ENCODE data around the gene CELF1.

Gene CELF1

DNA sequence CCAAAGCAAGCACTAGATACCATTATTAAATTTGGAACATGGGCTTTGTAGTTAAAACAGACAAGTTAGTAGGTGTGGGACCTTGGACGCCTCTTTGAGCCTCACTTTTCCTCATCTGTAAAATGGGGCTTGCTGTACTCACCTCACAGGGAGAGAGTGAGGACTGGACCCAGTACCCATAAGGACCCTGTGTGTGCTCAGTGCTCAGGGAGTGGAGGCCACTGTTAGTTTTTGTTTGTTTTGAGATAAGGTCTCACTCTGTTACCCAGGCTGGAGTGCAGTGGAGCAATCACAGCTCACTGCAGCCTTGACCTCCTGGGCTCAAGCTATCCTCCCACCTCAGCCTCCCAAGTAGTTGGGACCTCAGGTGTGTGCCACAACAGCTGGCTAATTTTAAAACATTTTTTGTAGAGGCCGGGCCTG, 112.9 kb downstream of the CELF1 start:
- Histone ChIP-seq H3K4me3 (ENCODE audit: low read depth in 1 of 2, low read length in 2 of 2) (no peak overlapping the region), H3K27ac (ENCODE audit: low read length) (no peak overlapping the region), H3K27me3 (ENCODE audit: low read depth, low read length) (no peaks in the 10 kb centered on the region), H3K9me3 (ENCODE audit: control insufficient read depth in 1 of 2, low read length in 2 of 2) (no peaks in the 10 kb centered on the region), H3K4me1 (ENCODE audit: control insufficient read depth in 1 of 2, insufficient read depth in 2 of 2, low read length in 2 of 2) (no peaks in the 10 kb centered on the region), H3K36me3 (ENCODE audit: control insufficient read depth in 1 of 2, insufficient read depth in 2 of 2, low read length in 2 of 2) (no peaks in the 10 kb centered on the region)

DNA sequence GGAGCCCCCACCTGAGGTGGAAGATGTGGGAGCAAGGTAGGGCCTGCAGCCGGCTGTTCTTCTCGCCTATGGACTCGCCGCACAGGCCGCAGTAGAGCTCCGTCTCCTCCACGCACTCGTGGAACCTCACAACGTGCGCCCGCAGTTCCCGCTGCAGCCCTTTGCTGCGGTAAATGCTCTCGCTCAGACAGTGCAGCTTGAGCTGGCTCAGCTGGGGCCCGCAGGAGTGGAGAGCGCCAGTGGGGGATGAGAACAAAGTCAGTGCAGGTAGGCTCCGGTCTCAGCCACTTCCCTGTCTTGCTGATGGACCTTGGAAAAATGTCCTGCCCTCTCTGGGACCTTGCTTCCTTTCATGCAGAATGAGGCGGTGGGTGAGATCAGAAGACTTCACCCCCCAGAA, 114.2 kb downstream of the CELF1 start:
- H3K27ac ChIP-seq (ENCODE audit: low read length) = no peak overlapping the region
- H3K27me3 ChIP-seq (ENCODE audit: low read depth, low read length) = no peaks in the 10 kb centered on the region
- no peaks in the 10 kb centered on the region for H3K9me3 ChIP-seq (ENCODE audit: control insufficient read depth in 1 of 2, low read length in 2 of 2)
- peaks cover 0 to 4% of the 10 kb centered on the region in 2 donors for H3K4me1 ChIP-seq (ENCODE audit: control insufficient read depth in 1 of 2, insufficient read depth in 2 of 2, low read length in 2 of 2)
- H3K36me3 ChIP-seq (ENCODE audit: control insufficient read depth in 1 of 2, insufficient read depth in 2 of 2, low read length in 2 of 2) = no peaks in the 10 kb centered on the region
- H3K4me3 ChIP-seq (ENCODE audit: low read depth in 1 of 2, low read length in 2 of 2) = no peak overlapping the region

DNA sequence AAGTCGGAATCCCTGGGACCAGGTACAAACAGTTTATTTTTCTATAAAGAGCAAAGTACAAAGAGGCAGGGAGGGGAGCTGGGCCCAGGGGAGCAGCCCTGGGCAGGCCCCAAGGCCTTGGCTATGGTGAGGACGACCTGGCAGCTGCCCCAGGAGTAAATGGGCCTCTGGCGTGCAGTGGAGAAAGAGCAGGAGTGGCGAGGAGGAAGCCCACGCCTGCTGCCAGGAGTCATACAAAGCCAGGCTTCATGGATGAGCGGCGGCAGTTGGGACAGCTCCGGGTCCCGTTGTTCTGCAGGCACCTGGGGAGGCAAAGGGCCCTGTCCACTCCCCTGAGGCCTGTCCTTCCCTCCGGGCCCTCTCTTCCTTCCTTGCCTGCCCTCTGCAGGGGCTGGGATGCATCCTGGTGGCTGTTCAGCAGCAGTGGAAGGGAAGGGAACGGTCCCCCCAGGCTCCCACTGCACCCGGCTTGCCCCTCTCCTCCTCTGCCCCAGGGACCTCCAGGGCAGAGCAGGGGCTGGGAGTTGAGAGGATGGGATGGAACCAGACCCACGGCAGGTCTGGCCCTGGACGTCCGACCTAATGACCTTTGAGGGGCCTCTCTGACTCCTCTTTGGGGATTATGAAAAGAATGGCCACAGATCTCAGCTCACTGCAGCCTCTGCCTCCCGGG, 115.0 kb downstream of the CELF1 start:
- H3K27me3 ChIP-seq (ENCODE audit: low read depth, low read length) = no peaks in the 10 kb centered on the region
- no peaks in the 10 kb centered on the region for H3K9me3 ChIP-seq (ENCODE audit: control insufficient read depth in 1 of 2, low read length in 2 of 2)
- H3K4me3 ChIP-seq (ENCODE audit: low read depth in 1 of 2, low read length in 2 of 2) = no peak overlapping the region
- H3K27ac ChIP-seq (ENCODE audit: low read length) = no peak overlapping the region
- H3K4me1 ChIP-seq (ENCODE audit: control insufficient read depth in 1 of 2, insufficient read depth in 2 of 2, low read length in 2 of 2) = peaks cover 0 to 4% of the 10 kb centered on the region in 2 donors
- H3K36me3 ChIP-seq (ENCODE audit: control insufficient read depth in 1 of 2, insufficient read depth in 2 of 2, low read length in 2 of 2) = no peaks in the 10 kb centered on the region

DNA sequence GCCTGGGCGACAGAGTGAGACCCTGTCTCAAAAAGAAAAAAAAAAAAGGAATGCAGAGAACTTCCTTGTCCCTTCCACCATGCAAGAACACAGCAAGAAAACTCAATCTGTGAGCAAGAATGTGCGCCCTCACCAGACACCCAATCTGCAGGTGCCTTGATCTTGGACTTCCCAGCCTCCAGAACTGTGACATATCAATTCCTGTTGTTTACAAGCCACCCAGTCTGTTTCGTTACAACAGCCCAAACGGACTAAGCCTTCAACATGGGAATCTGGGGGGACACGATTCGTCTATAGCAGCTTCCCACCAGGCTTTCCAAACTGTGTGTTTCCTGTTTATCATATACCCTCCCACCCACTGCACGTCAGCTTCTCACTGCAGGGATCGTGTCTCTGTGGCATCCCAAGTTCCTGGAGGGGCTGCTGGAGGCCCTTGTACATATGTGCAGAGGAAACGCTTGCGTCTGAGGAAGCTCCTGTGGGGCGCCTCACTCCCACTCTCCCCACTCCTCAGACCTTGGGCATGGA, 115.7 kb downstream of the CELF1 start:
- peaks cover 0 to 4% of the 10 kb centered on the region in 2 donors for H3K4me1 ChIP-seq (ENCODE audit: control insufficient read depth in 1 of 2, insufficient read depth in 2 of 2, low read length in 2 of 2)
- no peaks in the 10 kb centered on the region for H3K9me3 ChIP-seq (ENCODE audit: control insufficient read depth in 1 of 2, low read length in 2 of 2)
- no peak overlapping the region for H3K27ac ChIP-seq (ENCODE audit: low read length)
- H3K36me3 ChIP-seq (ENCODE audit: control insufficient read depth in 1 of 2, insufficient read depth in 2 of 2, low read length in 2 of 2) = no peaks in the 10 kb centered on the region
- H3K27me3 ChIP-seq (ENCODE audit: low read depth, low read length) = no peaks in the 10 kb centered on the region
- no peak overlapping the region for H3K4me3 ChIP-seq (ENCODE audit: low read depth in 1 of 2, low read length in 2 of 2)

DNA sequence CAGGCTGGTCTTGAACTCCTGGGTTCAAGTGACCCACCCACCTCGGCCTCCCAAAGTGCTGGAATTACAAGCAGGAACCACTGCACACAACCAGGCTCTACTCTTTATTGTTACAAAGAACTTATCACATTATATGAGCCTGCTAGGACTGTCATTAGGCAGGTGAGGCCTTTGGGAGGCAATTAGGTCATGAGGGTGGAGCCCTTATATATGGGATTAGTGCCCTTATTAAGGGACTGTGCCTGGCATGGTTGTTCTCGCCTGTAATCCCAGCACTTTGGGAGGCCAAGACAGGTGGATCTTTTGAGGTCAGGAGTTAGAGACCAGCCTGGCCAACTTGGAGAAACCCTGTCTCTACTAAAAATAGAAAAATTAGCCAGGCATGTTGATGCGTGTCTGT, 116.2 kb downstream of the CELF1 start:
- H3K27me3 ChIP-seq (ENCODE audit: low read depth, low read length) = no peaks in the 10 kb centered on the region
- H3K27ac ChIP-seq (ENCODE audit: low read length) = no peak overlapping the region
- no peaks in the 10 kb centered on the region for H3K36me3 ChIP-seq (ENCODE audit: control insufficient read depth in 1 of 2, insufficient read depth in 2 of 2, low read length in 2 of 2)

DNA sequence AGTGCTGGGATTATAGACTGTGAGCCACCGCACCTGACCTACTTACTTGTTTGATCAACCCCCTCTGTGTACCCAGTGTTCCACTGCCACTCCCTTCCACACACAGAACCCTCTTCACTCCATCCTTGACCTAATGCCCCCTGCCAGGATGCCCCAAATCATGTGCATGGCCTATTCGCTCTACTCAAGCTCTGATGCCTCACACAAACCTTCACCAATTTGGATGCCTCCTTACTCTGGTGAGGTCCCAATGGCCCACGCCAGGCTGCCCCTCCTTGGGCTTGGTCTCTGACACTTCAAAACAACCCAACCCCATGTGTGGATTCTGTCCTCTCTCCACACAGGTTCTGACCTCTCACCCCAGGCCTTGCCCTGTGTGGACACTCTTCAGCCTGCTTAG, 117.2 kb downstream of the CELF1 start:
- H3K27ac ChIP-seq (ENCODE audit: low read length) = no peak overlapping the region
- H3K4me1 ChIP-seq (ENCODE audit: control insufficient read depth in 1 of 2, insufficient read depth in 2 of 2, low read length in 2 of 2) = peaks cover 0 to 4% of the 10 kb centered on the region in 2 donors
- no peaks in the 10 kb centered on the region for H3K36me3 ChIP-seq (ENCODE audit: control insufficient read depth in 1 of 2, insufficient read depth in 2 of 2, low read length in 2 of 2)
- H3K4me3 ChIP-seq (ENCODE audit: low read depth in 1 of 2, low read length in 2 of 2) = no peak overlapping the region
- H3K27me3 ChIP-seq (ENCODE audit: low read depth, low read length) = no peaks in the 10 kb centered on the region
- no peaks in the 10 kb centered on the region for H3K9me3 ChIP-seq (ENCODE audit: control insufficient read depth in 1 of 2, low read length in 2 of 2)

More for the DNA sequence above, 116.2 kb downstream of the CELF1 start:
- H3K9me3 ChIP-seq (ENCODE audit: control insufficient read depth in 1 of 2, low read length in 2 of 2) = no peaks in the 10 kb centered on the region
- no peak overlapping the region for H3K4me3 ChIP-seq (ENCODE audit: low read depth in 1 of 2, low read length in 2 of 2)
- peaks cover 0 to 4% of the 10 kb centered on the region in 2 donors for H3K4me1 ChIP-seq (ENCODE audit: control insufficient read depth in 1 of 2, insufficient read depth in 2 of 2, low read length in 2 of 2)

DNA sequence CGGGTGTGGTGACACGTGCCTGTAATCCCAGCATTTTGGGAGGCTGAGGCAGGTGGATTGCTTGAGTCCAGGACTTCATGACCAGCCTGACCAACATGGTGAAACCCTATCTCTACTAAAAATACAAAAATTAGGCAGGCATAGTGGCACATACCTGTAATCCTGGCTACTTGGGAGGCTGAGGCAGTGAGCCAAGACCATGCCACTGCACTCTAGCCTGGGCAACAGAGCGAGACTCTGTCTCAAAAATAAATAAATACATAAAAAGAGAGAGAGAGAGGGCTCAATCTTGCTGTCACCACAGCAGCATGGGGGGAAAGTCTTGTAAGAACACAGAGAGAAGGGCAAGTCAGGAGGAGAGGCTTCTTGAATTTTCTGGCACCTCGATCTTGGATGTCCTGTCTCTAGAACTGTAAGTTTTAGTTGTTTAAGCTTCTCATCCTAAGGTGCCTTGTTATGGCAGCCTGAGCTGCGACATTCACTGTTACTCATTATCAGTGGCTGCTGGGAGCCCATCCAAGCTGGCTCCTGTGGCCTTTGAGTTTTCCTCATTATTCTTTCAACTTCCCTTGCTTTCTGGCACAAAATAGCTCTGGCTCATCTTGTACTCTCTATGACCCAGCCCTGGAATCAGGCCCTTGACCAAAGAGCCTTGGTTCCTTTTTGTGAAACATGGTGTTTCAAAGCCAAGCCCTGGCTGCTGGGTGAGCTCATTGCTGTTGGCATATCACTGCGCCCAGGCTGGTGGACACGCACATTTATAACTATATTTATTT, 118.7 kb downstream of the CELF1 start:
- Histone ChIP-seq H3K27me3 (ENCODE audit: low read depth, low read length) (no peaks in the 10 kb centered on the region), H3K27ac (ENCODE audit: low read length) (no peak overlapping the region), H3K36me3 (ENCODE audit: control insufficient read depth in 1 of 2, insufficient read depth in 2 of 2, low read length in 2 of 2) (no peaks in the 10 kb centered on the region), H3K4me1 (ENCODE audit: control insufficient read depth in 1 of 2, insufficient read depth in 2 of 2, low read length in 2 of 2) (peaks cover 0 to 4% of the 10 kb centered on the region in 2 donors), H3K9me3 (ENCODE audit: control insufficient read depth in 1 of 2, low read length in 2 of 2) (no peaks in the 10 kb centered on the region), H3K4me3 (ENCODE audit: low read depth in 1 of 2, low read length in 2 of 2) (no peak overlapping the region)

DNA sequence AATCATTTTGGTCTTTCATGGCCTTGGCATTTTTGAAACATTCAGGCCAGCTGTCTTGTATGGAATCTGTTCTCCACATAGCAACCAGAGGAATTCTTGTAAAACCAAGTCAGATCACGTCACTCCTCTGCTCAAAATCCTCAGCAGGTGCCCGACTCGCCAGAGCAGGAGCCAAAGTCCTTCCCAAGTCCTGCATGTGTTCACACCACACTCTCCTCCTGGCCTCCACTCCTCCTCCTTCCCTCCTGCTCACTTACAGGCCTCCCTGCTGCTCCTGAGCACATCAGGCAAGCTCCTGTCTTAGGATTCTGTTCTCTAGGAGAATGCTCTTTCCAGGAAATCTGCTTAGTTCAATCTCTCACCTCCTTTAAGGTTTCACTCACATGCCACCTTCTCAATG, 119.8 kb downstream of the CELF1 start:
- H3K4me1 ChIP-seq (ENCODE audit: control insufficient read depth in 1 of 2, insufficient read depth in 2 of 2, low read length in 2 of 2) = peaks cover 0 to 4% of the 10 kb centered on the region in 2 donors
- no peaks in the 10 kb centered on the region for H3K27me3 ChIP-seq (ENCODE audit: low read depth, low read length)
- H3K27ac ChIP-seq (ENCODE audit: low read length) = no peak overlapping the region
- H3K36me3 ChIP-seq (ENCODE audit: control insufficient read depth in 1 of 2, insufficient read depth in 2 of 2, low read length in 2 of 2) = no peaks in the 10 kb centered on the region
- H3K9me3 ChIP-seq (ENCODE audit: control insufficient read depth in 1 of 2, low read length in 2 of 2) = no peaks in the 10 kb centered on the region
- no peak overlapping the region for H3K4me3 ChIP-seq (ENCODE audit: low read depth in 1 of 2, low read length in 2 of 2)

DNA sequence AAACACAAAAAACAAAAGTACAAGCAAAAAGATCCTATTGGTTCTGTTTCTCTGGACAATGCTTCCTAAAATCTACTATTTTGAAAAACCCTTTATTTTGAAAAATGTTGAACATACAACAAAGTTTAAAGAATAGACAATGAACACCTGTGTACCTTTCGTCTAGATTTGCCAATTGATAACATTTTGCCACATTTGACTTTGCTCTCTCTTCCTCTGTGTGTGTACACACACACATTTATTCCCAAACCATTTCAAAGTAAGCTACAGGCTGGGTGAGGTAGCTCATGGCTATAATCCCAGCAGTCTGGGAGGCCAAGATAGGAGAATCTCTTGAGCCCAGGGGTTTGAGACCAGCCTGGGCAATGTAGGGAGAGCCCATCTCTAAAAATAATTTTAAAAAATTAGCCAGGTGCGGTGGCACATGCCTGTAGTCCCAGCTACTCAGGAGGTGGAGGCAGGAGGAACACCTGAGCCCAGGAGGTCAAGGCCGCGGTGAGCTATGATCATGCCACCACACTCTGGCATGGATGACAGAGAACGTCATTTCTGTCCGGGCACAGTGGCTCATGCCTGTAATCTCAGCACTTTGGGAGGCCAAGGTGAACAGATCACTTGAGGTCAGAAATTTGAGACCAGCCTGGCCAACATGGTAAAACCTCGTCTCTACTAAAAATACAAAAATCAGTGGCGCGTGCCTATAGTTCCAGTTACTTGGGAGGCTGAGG, 121.4 kb downstream of the CELF1 start:
- Histone ChIP-seq H3K27me3 (ENCODE audit: low read depth, low read length) (no peaks in the 10 kb centered on the region), H3K36me3 (ENCODE audit: control insufficient read depth in 1 of 2, insufficient read depth in 2 of 2, low read length in 2 of 2) (no peaks in the 10 kb centered on the region), H3K9me3 (ENCODE audit: control insufficient read depth in 1 of 2, low read length in 2 of 2) (no peaks in the 10 kb centered on the region), H3K27ac (ENCODE audit: low read length) (no peak overlapping the region), H3K4me3 (ENCODE audit: low read depth in 1 of 2, low read length in 2 of 2) (no peak overlapping the region), H3K4me1 (ENCODE audit: control insufficient read depth in 1 of 2, insufficient read depth in 2 of 2, low read length in 2 of 2) (peaks cover 0 to 4% of the 10 kb centered on the region in 2 donors)

DNA sequence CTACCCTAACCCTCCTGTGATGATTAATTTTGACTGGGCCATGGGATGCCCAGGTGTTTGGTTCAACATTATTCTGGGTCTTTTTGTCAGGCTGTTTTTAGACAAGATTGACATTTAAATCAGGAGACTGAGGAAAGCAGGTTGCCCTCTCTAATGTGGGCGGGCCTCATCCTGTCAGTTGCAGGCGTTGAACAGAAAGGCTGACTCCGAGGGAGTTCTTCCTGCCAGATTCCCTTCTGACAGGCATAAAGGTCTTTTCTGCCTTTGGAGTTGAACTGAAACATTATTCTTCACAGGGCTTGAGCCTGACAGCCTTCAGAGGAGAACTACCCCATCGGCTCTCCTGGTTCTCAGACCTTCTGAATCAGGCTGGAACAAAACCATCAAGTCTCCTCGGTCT, 122.4 kb downstream of the CELF1 start:
- no peaks in the 10 kb centered on the region for H3K27me3 ChIP-seq (ENCODE audit: low read depth, low read length)
- no peak overlapping the region for H3K4me3 ChIP-seq (ENCODE audit: low read depth in 1 of 2, low read length in 2 of 2)
- H3K27ac ChIP-seq (ENCODE audit: low read length) = no peak overlapping the region

More for the DNA sequence above, 122.4 kb downstream of the CELF1 start:
- no peaks in the 10 kb centered on the region for H3K36me3 ChIP-seq (ENCODE audit: control insufficient read depth in 1 of 2, insufficient read depth in 2 of 2, low read length in 2 of 2)
- no peaks in the 10 kb centered on the region for H3K9me3 ChIP-seq (ENCODE audit: control insufficient read depth in 1 of 2, low read length in 2 of 2)
- H3K4me1 ChIP-seq (ENCODE audit: control insufficient read depth in 1 of 2, insufficient read depth in 2 of 2, low read length in 2 of 2) = peaks cover under 1 to 6% of the 10 kb centered on the region in 2 donors

All from muscle layer of duodenum (tissue), 2 donors.